Endothelial cell of umbilical vein (primary cell): ENCODE data around the gene PRKD2.

Experiments used
- JUN ChIP-seq: IDR thresholded peaks from 2 replicates; pipeline ENCODE4 v1.6.1; 2011; ENCODE audit warnings: borderline replicate concordance, low read depth; ENCODE audit not compliant: insufficient read length, insufficient read depth
- MYC ChIP-seq: IDR thresholded peaks from one replicate; pipeline ENCODE4 v1.6.1; 2011; ENCODE audit warnings: mild to moderate bottlenecking, low read depth, low read length
- TF ChIP-seq, protein P1 (sequence below), 2 donors: IDR thresholded peaks; 1 replicate in 1 of 2; 2 replicates in 1 of 2; pipeline ENCODE4 v1.5.1; 2011; ENCODE audit warnings: low read length in 2 of 2, mild to moderate bottlenecking in 2 of 2, moderate library complexity in 2 of 2, control low read depth in 1 of 2, inconsistent platforms in 1 of 2, low read depth in 1 of 2; ENCODE audit not compliant: insufficient read depth in 1 of 2; ENCODE audit errors: extremely low read depth in 1 of 2

DNA sequence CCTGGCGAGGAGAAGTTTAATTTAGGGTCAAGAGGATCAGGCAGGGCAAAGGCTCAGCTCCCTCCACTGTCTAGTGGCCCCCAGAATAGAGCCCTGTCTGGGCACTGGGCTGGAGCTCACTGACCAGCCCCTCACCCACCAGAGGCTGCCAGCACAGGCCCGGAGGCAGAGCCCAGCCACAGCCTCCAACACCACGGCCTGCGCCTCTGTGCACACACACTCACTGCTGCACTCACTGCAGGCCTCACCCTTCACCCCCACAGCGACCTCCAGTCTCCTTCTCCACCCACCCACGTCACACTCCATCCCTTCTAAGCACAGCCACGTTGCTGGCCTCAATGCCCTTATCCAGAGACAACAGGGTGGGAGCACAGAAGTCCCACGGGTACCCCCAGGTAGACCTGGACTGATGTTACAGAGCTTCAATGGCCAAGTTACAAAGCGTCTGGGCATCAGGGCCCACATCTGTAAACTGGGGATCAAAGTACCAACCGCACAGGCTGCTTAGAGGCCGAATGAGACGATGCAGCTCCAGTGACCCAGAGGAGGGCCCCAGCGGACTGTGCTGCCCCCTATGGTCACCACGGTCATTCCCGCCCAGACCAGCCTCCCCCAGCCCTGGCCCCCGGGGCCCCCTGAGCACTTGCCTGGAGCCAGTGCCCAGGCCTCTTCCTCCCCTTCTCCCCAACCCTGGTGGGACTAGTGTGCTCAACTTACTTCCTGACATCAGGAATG, 4.5 kb upstream of the PRKD2 start:
- TF ChIP-seq, protein P1, sequence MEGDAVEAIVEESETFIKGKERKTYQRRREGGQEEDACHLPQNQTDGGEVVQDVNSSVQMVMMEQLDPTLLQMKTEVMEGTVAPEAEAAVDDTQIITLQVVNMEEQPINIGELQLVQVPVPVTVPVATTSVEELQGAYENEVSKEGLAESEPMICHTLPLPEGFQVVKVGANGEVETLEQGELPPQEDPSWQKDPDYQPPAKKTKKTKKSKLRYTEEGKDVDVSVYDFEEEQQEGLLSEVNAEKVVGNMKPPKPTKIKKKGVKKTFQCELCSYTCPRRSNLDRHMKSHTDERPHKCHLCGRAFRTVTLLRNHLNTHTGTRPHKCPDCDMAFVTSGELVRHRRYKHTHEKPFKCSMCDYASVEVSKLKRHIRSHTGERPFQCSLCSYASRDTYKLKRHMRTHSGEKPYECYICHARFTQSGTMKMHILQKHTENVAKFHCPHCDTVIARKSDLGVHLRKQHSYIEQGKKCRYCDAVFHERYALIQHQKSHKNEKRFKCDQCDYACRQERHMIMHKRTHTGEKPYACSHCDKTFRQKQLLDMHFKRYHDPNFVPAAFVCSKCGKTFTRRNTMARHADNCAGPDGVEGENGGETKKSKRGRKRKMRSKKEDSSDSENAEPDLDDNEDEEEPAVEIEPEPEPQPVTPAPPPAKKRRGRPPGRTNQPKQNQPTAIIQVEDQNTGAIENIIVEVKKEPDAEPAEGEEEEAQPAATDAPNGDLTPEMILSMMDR (IDR thresholded peaks at IDR 0.05; ENCODE audit: extremely low read depth in 1 of 2, insufficient read depth in 1 of 2, low read depth in 1 of 2, low read length in 2 of 2), result peak in 1 of 2 donors; percentile 42
- TF ChIP-seq JUN (no peak), MYC (no peak)
